Gastroesophageal sphincter (tissue), 4 donors: ENCODE data around the gene TRPV6. TPM values are rescaled to one million over a fixed set of nuclear protein-coding genes. Genes with fewer than 3 reads are reported as not detected.

Experiments used
- ATAC-seq: fragments of 150-250 bp; one replicate; pipeline ENCODE4 v1.9.1; 2016; ENCODE audit warnings: mild to moderate bottlenecking, moderate library complexity
- H3K27ac ChIP-seq, 4 donors: fragments of 200-600 bp; sonication (generic) in 3 of 4; 1 replicate in 3 of 4; 2 replicates in 1 of 4; pipeline ENCODE4 v1.5.1; 2016 to 2019
- H3K27me3 ChIP-seq: fragments of 200-600 bp; sonication (generic); one replicate; pipeline ENCODE4 v1.5.1; 2019
- H3K36me3 ChIP-seq, 2 donors: fragments of 200-600 bp; sonication (generic); one replicate each; pipeline ENCODE4 v1.5.1; 2019; ENCODE audit warnings: control low read depth in 1 of 2
- H3K4me1 ChIP-seq, 3 donors: fragments of 200-600 bp; sonication (generic); 1 replicate in 2 of 3; 2 replicates in 1 of 3; pipeline ENCODE4 v1.5.1; 2016 to 2019; ENCODE audit warnings: control low read depth in 2 of 3
- H3K4me3 ChIP-seq, 2 donors: fragments of 200-600 bp; sonication (generic); one replicate each; pipeline ENCODE4 v1.5.1; 2019; ENCODE audit warnings: mild to moderate bottlenecking in 1 of 2, moderate library complexity in 1 of 2
- H3K9me3 ChIP-seq, 3 donors: fragments of 200-600 bp; sonication (generic); one replicate each; pipeline ENCODE4 v1.5.1; 2017 to 2019; ENCODE audit warnings: control low read depth in 2 of 3
- EP300 ChIP-seq: sonication (generic); formaldehyde crosslinking; IDR thresholded peaks from one replicate; pipeline ENCODE4 v1.6.1; 2017; ENCODE audit warnings: antibody characterized with exemption, mild to moderate bottlenecking
- POLR2A ChIP-seq, 2 donors: fragments of 450-650 bp; IDR thresholded peaks; one replicate each; pipeline ENCODE4 v1.6.1; 2017; ENCODE audit warnings: antibody characterized with exemption in 2 of 2, mild to moderate bottlenecking in 2 of 2, moderate library complexity in 1 of 2
- POLR2AphosphoS5 ChIP-seq: sonication (generic); formaldehyde crosslinking; IDR thresholded peaks from one replicate; pipeline ENCODE4 v1.6.1; 2017; ENCODE audit warnings: antibody characterized with exemption
- WGBS, 2 donors: methylation state at CpG; one replicate each; pipeline ENCODE4 v1.1.5; 2018; ENCODE audit warnings: low coverage in 1 of 2; 5-methylcytosine and 5-hydroxymethylcytosine counted together
- total RNA-seq, 4 donors: library from RNA; depleted of rRNA; stranded (reverse); fragments of >200 nt; gene quantifications; one replicate each; pipeline ENCODE4 v1.1.0, GENCODE V29; 2016
- TF ChIP-seq, protein P1 (sequence below), 4 experiments: fragments of 200-600 bp in 2 of 4; fragments of 450-650 bp in 2 of 4; sonication (generic) in 1 of 4; IDR thresholded peaks; one replicate each; pipeline ENCODE4 v1.5.1; 2017 to 2019; ENCODE audit warnings: antibody characterized with exemption in 4 of 4, mild to moderate bottlenecking in 2 of 4, moderate library complexity in 2 of 4

TRPV6 gene
- total RNA-seq, 4 donors from 2014 or later, result 0.16 TPM; not detected in 3

DNA sequence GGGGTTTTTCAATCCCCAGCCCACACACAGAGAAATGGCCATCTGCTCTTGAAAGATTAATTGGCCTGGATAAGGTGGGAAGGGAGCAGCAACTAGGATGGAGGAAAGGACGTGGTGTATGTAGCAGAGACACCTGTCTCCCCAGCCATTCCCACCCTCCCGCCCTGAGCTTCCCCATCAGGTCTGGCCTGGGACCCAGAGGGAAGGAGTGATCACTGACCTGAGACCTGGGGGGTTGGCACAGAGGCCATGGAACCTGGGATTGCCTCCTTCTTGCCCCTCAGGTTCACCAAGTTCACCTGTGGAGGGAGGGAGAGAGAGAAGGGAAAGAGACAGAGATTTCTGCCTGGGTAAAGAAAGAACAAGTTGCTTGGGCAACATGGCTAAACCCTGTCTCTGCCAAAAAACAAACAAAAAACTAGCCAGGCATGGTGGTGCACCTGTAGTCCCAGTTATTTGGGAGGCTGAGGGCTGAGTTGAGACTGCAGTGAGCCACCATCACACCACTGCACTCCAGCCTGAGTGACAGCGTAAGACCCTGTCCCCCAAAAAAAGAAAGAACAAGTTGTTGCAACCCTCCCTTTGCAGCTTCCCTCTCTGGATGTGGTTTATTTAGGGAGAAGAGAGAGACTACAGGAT is 11.3 kb upstream of the TRPV6 start:
- peaks cover 23% of the 10 kb centered on the region for H3K27me3 ChIP-seq
- TF ChIP-seq POLR2A (IDR thresholded peaks at IDR 0.05), result no peak
- no peaks in the 10 kb centered on the region for H3K36me3 ChIP-seq
- no peak overlapping the region for H3K4me3 ChIP-seq
- no peak overlapping the region for H3K27ac ChIP-seq
- 40 to 54% methylated on average over 1 to 2 of the region's 3 CpGs for WGBS, 2 donors
- no peaks in the 10 kb centered on the region for H3K4me1 ChIP-seq
- no peaks in the 10 kb centered on the region for H3K9me3 ChIP-seq
- ATAC-seq, result no peak

DNA sequence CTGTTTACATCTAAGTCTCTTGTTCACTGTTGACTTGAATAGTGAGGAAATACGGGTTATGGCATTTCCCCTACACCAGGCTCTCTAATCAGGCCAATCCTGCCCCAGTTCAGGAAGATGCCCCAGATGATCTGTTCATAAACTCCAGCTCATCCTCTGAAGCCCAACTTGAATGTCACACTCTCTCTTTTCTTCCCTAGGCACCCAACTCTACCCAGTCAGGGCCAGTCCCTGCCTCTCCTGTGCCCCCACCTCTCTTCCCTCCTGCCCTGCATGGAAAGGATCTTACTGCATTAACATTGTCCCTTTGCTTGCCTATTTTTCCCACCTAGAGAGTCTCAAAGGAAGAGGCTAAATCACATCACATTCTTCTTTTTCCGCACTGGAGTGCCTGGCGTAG is 10.6 kb upstream of the TRPV6 start:
- Histone ChIP-seq H3K4me1 (no peaks in the 10 kb centered on the region), H3K27ac (no peak overlapping the region), H3K4me3 (no peak overlapping the region), H3K36me3 (no peaks in the 10 kb centered on the region), H3K27me3 (peaks cover 30% of the 10 kb centered on the region), H3K9me3 (no peaks in the 10 kb centered on the region)
- 57 to 71% methylated on average over 1 to 3 of the region's 3 CpGs for WGBS, 2 donors
- ATAC-seq, result no peak
- TF ChIP-seq EP300 (no peak), POLR2AphosphoS5 (no peak), POLR2A (IDR thresholded peaks at IDR 0.05) (no peak)
- TF ChIP-seq, protein P1, sequence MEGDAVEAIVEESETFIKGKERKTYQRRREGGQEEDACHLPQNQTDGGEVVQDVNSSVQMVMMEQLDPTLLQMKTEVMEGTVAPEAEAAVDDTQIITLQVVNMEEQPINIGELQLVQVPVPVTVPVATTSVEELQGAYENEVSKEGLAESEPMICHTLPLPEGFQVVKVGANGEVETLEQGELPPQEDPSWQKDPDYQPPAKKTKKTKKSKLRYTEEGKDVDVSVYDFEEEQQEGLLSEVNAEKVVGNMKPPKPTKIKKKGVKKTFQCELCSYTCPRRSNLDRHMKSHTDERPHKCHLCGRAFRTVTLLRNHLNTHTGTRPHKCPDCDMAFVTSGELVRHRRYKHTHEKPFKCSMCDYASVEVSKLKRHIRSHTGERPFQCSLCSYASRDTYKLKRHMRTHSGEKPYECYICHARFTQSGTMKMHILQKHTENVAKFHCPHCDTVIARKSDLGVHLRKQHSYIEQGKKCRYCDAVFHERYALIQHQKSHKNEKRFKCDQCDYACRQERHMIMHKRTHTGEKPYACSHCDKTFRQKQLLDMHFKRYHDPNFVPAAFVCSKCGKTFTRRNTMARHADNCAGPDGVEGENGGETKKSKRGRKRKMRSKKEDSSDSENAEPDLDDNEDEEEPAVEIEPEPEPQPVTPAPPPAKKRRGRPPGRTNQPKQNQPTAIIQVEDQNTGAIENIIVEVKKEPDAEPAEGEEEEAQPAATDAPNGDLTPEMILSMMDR (IDR thresholded peaks at IDR 0.05), result no peak

DNA sequence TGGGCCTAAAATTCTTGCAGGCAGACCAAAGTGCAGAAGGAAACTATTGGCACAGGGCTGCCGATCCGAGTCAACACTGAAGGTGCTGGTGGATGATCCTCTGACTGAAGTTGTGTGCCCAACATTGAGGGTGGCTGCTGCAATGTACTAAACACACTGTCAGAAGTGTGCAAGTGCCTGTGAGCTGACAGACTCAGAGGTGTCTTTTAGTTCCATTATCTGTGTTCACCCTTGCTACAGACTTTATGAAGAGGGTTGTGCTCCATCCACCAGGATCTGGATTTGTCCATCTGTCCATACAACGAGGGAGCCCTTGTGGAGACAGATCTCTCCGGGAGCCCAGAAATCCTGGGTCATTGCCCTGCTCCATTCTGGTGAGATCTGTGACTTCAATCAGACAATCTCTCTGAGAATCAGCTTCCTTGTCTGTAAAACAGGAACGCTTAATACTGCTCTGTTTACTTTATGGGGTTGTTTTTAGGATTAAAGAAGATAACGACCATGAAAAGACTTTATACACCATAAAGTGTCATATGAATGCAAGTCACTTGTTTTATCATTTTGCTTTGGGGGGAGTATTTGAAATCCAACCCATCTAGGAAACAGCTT is 9.5 kb upstream of the TRPV6 start:
- ATAC-seq, result no peak
- H3K27me3 ChIP-seq, result peaks cover 35% of the 10 kb centered on the region
- 30 to 55% methylated on average over 4 of the region's 6 CpGs for WGBS, 2 donors
- H3K9me3 ChIP-seq, result no peaks in the 10 kb centered on the region
- TF ChIP-seq POLR2AphosphoS5 (no peak), POLR2A (IDR thresholded peaks at IDR 0.05) (no peak), EP300 (no peak)
- TF ChIP-seq, protein P1 (IDR thresholded peaks at IDR 0.05), result no peak
- no peaks in the 10 kb centered on the region for H3K36me3 ChIP-seq
- H3K4me1 ChIP-seq, result no peaks in the 10 kb centered on the region
- no peak overlapping the region for H3K4me3 ChIP-seq
- no peak overlapping the region for H3K27ac ChIP-seq

DNA sequence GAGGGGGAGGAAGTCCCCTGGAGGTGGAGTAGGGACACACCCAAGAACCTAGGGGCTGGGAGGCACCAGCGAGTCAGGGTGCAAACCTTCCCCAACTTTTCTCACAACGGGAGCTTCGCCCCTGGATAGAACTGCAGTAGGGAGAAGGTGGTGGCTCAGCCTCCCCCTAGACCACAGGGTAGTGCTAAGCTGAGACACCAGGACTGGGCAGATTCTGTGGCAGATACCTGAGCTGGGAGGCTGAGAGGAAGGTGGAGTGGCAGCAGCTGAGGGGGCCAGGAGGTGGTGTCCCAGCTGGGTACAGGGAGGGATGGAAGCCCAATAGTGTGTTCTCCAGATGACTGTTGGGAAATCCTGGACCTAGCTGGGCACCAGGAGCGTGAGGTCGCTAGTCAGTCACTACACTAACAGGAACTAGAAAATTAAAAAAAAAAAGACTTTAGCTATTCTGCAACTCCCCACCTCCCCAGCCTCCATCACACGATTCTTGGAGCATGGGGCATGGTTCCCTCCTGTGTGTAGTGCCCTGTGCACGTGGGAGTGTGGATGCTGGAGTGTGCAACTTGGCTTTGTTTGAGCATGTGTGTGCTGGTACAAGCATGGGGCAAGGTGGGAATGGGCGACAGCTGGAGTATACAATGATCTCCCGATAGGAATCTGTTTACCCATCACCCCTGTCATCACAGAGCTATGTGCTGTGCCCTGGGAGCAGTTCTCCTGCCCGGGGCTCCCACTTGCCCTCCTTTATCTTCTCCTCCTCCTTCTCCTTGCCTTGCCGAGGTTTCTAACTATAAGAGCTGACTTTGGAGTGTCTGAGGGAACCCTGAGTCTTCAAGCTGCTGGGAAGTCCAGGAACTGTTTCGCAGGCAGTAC is 8.8 kb upstream of the TRPV6 start:
- Histone ChIP-seq H3K4me3 (no peak overlapping the region), H3K27me3 (peaks cover 35% of the 10 kb centered on the region), H3K27ac (no peak overlapping the region), H3K36me3 (no peaks in the 10 kb centered on the region), H3K9me3 (no peaks in the 10 kb centered on the region), H3K4me1 (no peaks in the 10 kb centered on the region)
- no peak for ATAC-seq
- WGBS, 2 donors, result 39 to 53% methylated on average over 4 to 8 of the region's 12 CpGs
- TF ChIP-seq, protein P1 (IDR thresholded peaks at IDR 0.05), result no peak
- TF ChIP-seq POLR2AphosphoS5 (no peak), EP300 (no peak), POLR2A (IDR thresholded peaks at IDR 0.05) (no peak)

DNA sequence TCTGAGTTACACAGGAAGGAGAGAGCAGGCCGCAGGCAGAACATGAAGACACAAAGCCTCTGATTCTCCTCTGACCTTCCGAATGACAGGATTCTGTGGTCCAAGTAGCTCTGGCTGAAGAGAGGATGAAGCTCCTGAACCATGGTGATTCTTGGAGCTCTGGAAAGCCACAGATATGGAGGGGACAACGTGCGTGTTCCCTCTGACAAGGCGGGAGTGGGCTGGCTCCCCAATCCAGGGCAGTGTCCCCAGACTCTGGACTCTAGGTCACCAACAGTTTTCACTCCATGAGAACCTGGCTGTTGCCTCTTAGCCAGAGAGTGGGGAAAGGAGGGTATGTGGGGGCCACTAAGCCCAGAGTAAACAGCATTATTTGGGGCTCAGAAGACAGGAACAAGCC is 7.4 kb upstream of the TRPV6 start:
- no peak for ATAC-seq
- Histone ChIP-seq H3K27me3 (peaks cover 42% of the 10 kb centered on the region), H3K4me1 (no peaks in the 10 kb centered on the region), H3K9me3 (no peaks in the 10 kb centered on the region), H3K4me3 (no peak overlapping the region), H3K27ac (no peak overlapping the region), H3K36me3 (no peaks in the 10 kb centered on the region)
- no peak for TF ChIP-seq POLR2A (IDR thresholded peaks at IDR 0.05)
- no peak for TF ChIP-seq EP300
- no peak for TF ChIP-seq POLR2AphosphoS5
- TF ChIP-seq, protein P1 (IDR thresholded peaks at IDR 0.05), result no peak
- 75 to 100% methylated on average over 1 to 3 of the region's 5 CpGs for WGBS, 2 donors
